Transverse colon (tissue), 4 donors: ENCODE results near the gene TF. TPM values are rescaled to one million over a fixed set of nuclear protein-coding genes. Genes with fewer than 3 reads are reported as not detected.

Experiments
- DNase-seq: peaks from one replicate; pipeline ENCODE4 v3.0.0-alpha.2; 2019
- H3K27ac ChIP-seq, 4 donors: fragments of 200-600 bp; sonication (generic); 2 replicates each; pipeline ENCODE4 v1.5.1; 2016 to 2018; ENCODE audit warnings: inconsistent platforms in 4 of 4
- H3K27me3 ChIP-seq: fragments of 200-600 bp; sonication (generic); 2 replicates; pipeline ENCODE4 v1.5.1; 2017; ENCODE audit warnings: inconsistent platforms
- H3K36me3 ChIP-seq, 4 donors: fragments of 200-600 bp; sonication (generic); 2 replicates each; pipeline ENCODE4 v1.5.1; 2017 to 2019; ENCODE audit warnings: inconsistent platforms in 4 of 4
- H3K4me1 ChIP-seq, 4 donors: fragments of 200-600 bp; sonication (generic); 2 replicates each; pipeline ENCODE4 v1.5.1; 2017 to 2020; ENCODE audit warnings: inconsistent platforms in 4 of 4
- H3K4me3 ChIP-seq, 4 donors: fragments of 200-600 bp; sonication (generic); 1 replicate in 1 of 4; 2 replicates in 3 of 4; pipeline versions ENCODE4 v1.5.1 to v1.6.1; 2017 to 2019; ENCODE audit warnings: inconsistent platforms in 4 of 4
- H3K9me3 ChIP-seq, 2 donors: fragments of 200-600 bp; sonication (generic); 2 replicates each; pipeline ENCODE4 v1.5.1; 2017 to 2019; ENCODE audit warnings: inconsistent platforms in 2 of 2
- EP300 ChIP-seq: sonication (generic); formaldehyde crosslinking; IDR thresholded peaks from one replicate; pipeline ENCODE4 v1.6.1; 2017; ENCODE audit warnings: antibody characterized with exemption, low read depth
- POLR2A ChIP-seq: fragments of 450-650 bp; IDR thresholded peaks from one replicate; pipeline ENCODE4 v1.6.1; 2016; ENCODE audit warnings: antibody characterized with exemption, mild to moderate bottlenecking, moderate library complexity
- POLR2AphosphoS5 ChIP-seq, 3 donors: sonication (generic); formaldehyde crosslinking; IDR thresholded peaks; one replicate each; pipeline ENCODE4 v1.6.1; 2016; ENCODE audit warnings: antibody characterized with exemption in 3 of 3
- WGBS, 2 donors: methylation state at CpG; one replicate each; pipeline ENCODE4 v1.1.5; 2018; ENCODE audit warnings: low coverage in 1 of 2; 5-methylcytosine and 5-hydroxymethylcytosine counted together
- in situ Hi-C, 4 donors: fragments of 200-750 bp; cut with MboI; loops; one replicate each; pipeline versions ENCODE4 v1.15.0 to v1.15.1; 2017; ENCODE audit warnings: low sequenced_read_pairs in 3 of 4, low pct_ligation_motif_present in 1 of 4, low pct_unique_long_range_greater_than_20kb in 1 of 4
- intact Hi-C: fragments of 100-400 bp; cut with DNase I; formaldehyde crosslinking; loops from one replicate; pipeline ENCODE4 v1.15.1; 2023; ENCODE audit warnings: low total_unique reads
- small RNA-seq, 4 donors: library from RNA; depleted of rRNA; stranded (forward); fragments of <200 nt; gene quantifications; one replicate each; pipeline ENCODE3, GENCODE V24; 2016
- total RNA-seq, 4 donors: library from RNA; depleted of rRNA; stranded (reverse); fragments of >200 nt; gene quantifications; one replicate each; pipeline ENCODE4 v1.1.0, GENCODE V29; 2016
- TF ChIP-seq, protein P1 (sequence below), 5 experiments: fragments of 200-600 bp in 3 of 5; fragments of 450-650 bp in 2 of 5; sonication (generic) in 3 of 5; IDR thresholded peaks; 1 replicate in 2 of 5; 2 replicates in 3 of 5; pipeline ENCODE4 v1.5.1; 2016 to 2017; ENCODE audit warnings: antibody characterized with exemption in 5 of 5, inconsistent platforms in 3 of 5, mild to moderate bottlenecking in 2 of 5, moderate library complexity in 1 of 5

Gene TF
- total RNA-seq, 4 donors from 2014 or later: 0.96 to 7.1 (median 1.1) TPM; not detected in 1

DNA sequence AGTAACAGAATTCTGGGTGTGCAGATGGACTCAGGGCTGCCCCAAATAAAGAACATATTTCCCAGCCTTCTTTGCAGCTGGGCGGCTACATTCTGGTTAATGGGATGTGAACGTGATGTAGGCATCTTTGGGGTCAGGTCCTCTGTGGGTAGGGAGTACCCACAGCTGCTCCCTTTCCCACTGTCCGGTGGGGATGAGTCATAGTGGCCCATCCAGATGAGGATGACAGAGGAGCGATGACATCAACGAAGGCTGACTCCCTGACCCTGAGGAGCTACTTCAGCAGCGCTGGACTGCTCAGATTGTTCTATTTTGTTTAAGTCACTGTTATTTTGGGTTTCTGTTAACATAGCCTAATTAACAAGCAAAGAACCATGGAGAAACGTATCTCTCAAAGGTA, 97.4 kb downstream of the TF start:
- H3K4me1 ChIP-seq: no peaks in the 10 kb centered on the region
- intact Hi-C loops: no loop called here
- DNase-seq: no peak

DNA sequence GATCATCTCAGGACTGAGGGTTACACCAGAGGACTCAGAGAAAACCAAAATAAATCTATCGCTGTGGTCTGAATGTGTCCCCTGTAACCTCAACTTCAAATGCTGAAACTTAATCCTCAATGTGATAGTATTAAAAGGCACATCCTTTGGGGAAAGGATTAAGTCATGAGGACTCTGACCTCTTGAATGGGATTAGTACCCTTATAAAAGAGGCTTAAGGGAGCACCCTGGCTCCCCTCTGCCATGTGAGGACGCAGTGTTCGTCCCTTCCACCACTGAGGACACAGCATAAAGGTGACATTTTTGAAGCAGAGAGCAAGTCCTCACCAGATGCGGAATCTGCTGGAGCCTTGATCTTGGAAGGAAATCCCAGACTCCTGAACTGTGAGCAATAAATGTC, 98.9 kb downstream of the TF start:
- no peaks in the 10 kb centered on the region for H3K36me3 ChIP-seq
- H3K4me1 ChIP-seq: no peaks in the 10 kb centered on the region
- 83 to 97% methylated on average over 1 to 4 of the region's 4 CpGs for WGBS, 2 donors
- in situ Hi-C loops: no loop called here
- H3K27me3 ChIP-seq: no peaks in the 10 kb centered on the region
- intact Hi-C loops: no loop called here
- H3K27ac ChIP-seq: no peak overlapping the region
- H3K4me3 ChIP-seq: no peak overlapping the region
- DNase-seq: no peak
- H3K9me3 ChIP-seq: no peaks in the 10 kb centered on the region
- TF ChIP-seq POLR2A: no peak
- TF ChIP-seq, protein P1, sequence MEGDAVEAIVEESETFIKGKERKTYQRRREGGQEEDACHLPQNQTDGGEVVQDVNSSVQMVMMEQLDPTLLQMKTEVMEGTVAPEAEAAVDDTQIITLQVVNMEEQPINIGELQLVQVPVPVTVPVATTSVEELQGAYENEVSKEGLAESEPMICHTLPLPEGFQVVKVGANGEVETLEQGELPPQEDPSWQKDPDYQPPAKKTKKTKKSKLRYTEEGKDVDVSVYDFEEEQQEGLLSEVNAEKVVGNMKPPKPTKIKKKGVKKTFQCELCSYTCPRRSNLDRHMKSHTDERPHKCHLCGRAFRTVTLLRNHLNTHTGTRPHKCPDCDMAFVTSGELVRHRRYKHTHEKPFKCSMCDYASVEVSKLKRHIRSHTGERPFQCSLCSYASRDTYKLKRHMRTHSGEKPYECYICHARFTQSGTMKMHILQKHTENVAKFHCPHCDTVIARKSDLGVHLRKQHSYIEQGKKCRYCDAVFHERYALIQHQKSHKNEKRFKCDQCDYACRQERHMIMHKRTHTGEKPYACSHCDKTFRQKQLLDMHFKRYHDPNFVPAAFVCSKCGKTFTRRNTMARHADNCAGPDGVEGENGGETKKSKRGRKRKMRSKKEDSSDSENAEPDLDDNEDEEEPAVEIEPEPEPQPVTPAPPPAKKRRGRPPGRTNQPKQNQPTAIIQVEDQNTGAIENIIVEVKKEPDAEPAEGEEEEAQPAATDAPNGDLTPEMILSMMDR (IDR thresholded peaks at IDR 0.05): no peak

More for the DNA sequence above, 97.4 kb downstream of the TF start:
- in situ Hi-C loops: no loop called here
- Histone ChIP-seq H3K27me3 (no peaks in the 10 kb centered on the region), H3K36me3 (no peaks in the 10 kb centered on the region), H3K9me3 (no peaks in the 10 kb centered on the region), H3K4me3 (no peak overlapping the region), H3K27ac (no peak overlapping the region)
- TF ChIP-seq POLR2A (no peak), EP300 (no peak), POLR2AphosphoS5 (IDR thresholded peaks at IDR 0.05) (no peak)
- TF ChIP-seq, protein P1 (IDR thresholded peaks at IDR 0.05): no peak
- WGBS, 2 donors: 75 to 76% methylated on average over 3 to 7 of the region's 7 CpGs

Small RNA genes within 50 kb of the gene (small RNA-seq; reads per million reads assigned to genes)
- gene RNA5SP140: 0 reads per million in 4 donors

Other genes starting within 250 kb of the TF start
- gene CDV3, start 172.7 kb upstream of the TF start, total RNA-seq: 10 to 100 TPM; 46.8 to 84.9 (median 78.8) TPM
- 10 to 100 TPM; 13.5 to 64.7 (median 32.2) TPM for gene TOPBP1, start 84.5 kb upstream of the TF start, total RNA-seq
- 10 to 100 TPM in 2 of 4 donors, 1 to 10 TPM in 2; 1.5 to 14.6 (median 8.1) TPM for gene SRPRB, start 59.4 kb downstream of the TF start, total RNA-seq
- 1 to 10 TPM; 1.2 to 4.8 (median 2.2) TPM for gene RAB6B, start 149.5 kb downstream of the TF start, total RNA-seq